ENCODE results near the gene SLC16A12. TPM values are rescaled to one million over a fixed set of nuclear protein-coding genes. Genes with fewer than 3 reads are reported as not detected.

The SLC16A12 gene
- total RNA-seq, 1 experiment from 2014 or later, result 1.0 TPM

- Mint-ChIP-seq H3K27me3 (ENCODE audit: unreplicated experiment) (no peaks in the 10 kb centered on the region), H3K4me3 (ENCODE audit: low read depth, unreplicated experiment) (no peak overlapping the region), H3K36me3 (ENCODE audit: insufficient read depth, unreplicated experiment) (no peaks in the 10 kb centered on the region), H3K27ac (ENCODE audit: unreplicated experiment) (no peak overlapping the region), H3K4me1 (ENCODE audit: low read depth, unreplicated experiment) (peaks cover 55% of the 10 kb centered on the region), H3K9me3 (ENCODE audit: low read depth, unreplicated experiment) (no peaks in the 10 kb centered on the region)
- TF ChIP-seq CTCF (IDR thresholded peaks at IDR 0.05; ENCODE audit: unreplicated experiment), result no peak
- CTCF ChIA-PET, result no interaction called here
- intact Hi-C loops (cut with micrococcal nuclease; ENCODE audit: unreplicated experiment), result no loop called here
- DNase-seq, result no peak
- BruUV-seq (replicated peaks), result no TSS peak
These were observed 60.9 kb downstream of the SLC16A12 start for GRCh38 chr10:89474452-89474851.

- no peak for DNase-seq
- H3K36me3 Mint-ChIP-seq (ENCODE audit: insufficient read depth, unreplicated experiment), result no peaks in the 10 kb centered on the region
- H3K4me1 Mint-ChIP-seq (ENCODE audit: low read depth, unreplicated experiment), result peaks cover 63% of the 10 kb centered on the region
- H3K4me3 Mint-ChIP-seq (ENCODE audit: low read depth, unreplicated experiment), result no peak overlapping the region
- CTCF ChIA-PET, result no interaction called here
- H3K27ac Mint-ChIP-seq (ENCODE audit: unreplicated experiment), result no peak overlapping the region
- intact Hi-C loops (cut with micrococcal nuclease; ENCODE audit: unreplicated experiment), result no loop called here
- TF ChIP-seq CTCF (IDR thresholded peaks at IDR 0.05; ENCODE audit: unreplicated experiment), result no peak
- H3K9me3 Mint-ChIP-seq (ENCODE audit: low read depth, unreplicated experiment), result no peaks in the 10 kb centered on the region
- no TSS peak for BruUV-seq (replicated peaks)
- no peaks in the 10 kb centered on the region for H3K27me3 Mint-ChIP-seq (ENCODE audit: unreplicated experiment)
These were observed 64.1 kb downstream of the SLC16A12 start for GRCh38 chr10:89471110-89471809.

GRCh38 chr10:89470628-89471027, 64.8 kb downstream of the SLC16A12 start:
- Mint-ChIP-seq H3K27ac (ENCODE audit: unreplicated experiment) (no peak overlapping the region), H3K4me1 (ENCODE audit: low read depth, unreplicated experiment) (peaks cover 63% of the 10 kb centered on the region), H3K4me3 (ENCODE audit: low read depth, unreplicated experiment) (no peak overlapping the region), H3K27me3 (ENCODE audit: unreplicated experiment) (no peaks in the 10 kb centered on the region), H3K9me3 (ENCODE audit: low read depth, unreplicated experiment) (no peaks in the 10 kb centered on the region), H3K36me3 (ENCODE audit: insufficient read depth, unreplicated experiment) (no peaks in the 10 kb centered on the region)
- no TSS peak for BruUV-seq (replicated peaks)
- CTCF ChIA-PET, result no interaction called here
- no peak for TF ChIP-seq CTCF (IDR thresholded peaks at IDR 0.05; ENCODE audit: unreplicated experiment)
- intact Hi-C loops (cut with micrococcal nuclease; ENCODE audit: unreplicated experiment), result no loop called here
- no peak for DNase-seq

- Mint-ChIP-seq H3K27ac (ENCODE audit: unreplicated experiment) (peak overlapping the region; percentile 77), H3K4me3 (ENCODE audit: low read depth, unreplicated experiment) (no peak overlapping the region), H3K9me3 (ENCODE audit: low read depth, unreplicated experiment) (no peaks in the 10 kb centered on the region), H3K27me3 (ENCODE audit: unreplicated experiment) (no peaks in the 10 kb centered on the region), H3K36me3 (ENCODE audit: insufficient read depth, unreplicated experiment) (no peaks in the 10 kb centered on the region), H3K4me1 (ENCODE audit: low read depth, unreplicated experiment) (peaks cover 62% of the 10 kb centered on the region)
- DNase-seq, result no peak
- TF ChIP-seq CTCF (IDR thresholded peaks at IDR 0.05; ENCODE audit: unreplicated experiment), result no peak
- intact Hi-C loops (cut with micrococcal nuclease; ENCODE audit: unreplicated experiment), result no loop called here
- BruUV-seq (replicated peaks), result no TSS peak
- CTCF ChIA-PET, result interaction anchor here (0.5 to 0.6 kb wide), 2 partner anchors 60 to 513 kb away, joined by 3 read pairs; no protein-coding TSS in a partner anchor
These were observed 65.9 kb downstream of the SLC16A12 start for GRCh38 chr10:89469517-89469916.
